GM18870 (cell line): ENCODE data around the gene KCND2.
"Not testable (repeated sequence)": the region's sequence is repeated elsewhere in the genome, so short reads cannot be mapped to it uniquely, and the experiment has no call there.

Experiments
- ATAC-seq: cut with Tn5 transposase; IDR thresholded peaks from one replicate; pipeline ENCODE4 v1.9.1; 2021; ENCODE audit warnings: moderate library complexity; ENCODE audit not compliant: unreplicated experiment

KCND2 gene

DNA sequence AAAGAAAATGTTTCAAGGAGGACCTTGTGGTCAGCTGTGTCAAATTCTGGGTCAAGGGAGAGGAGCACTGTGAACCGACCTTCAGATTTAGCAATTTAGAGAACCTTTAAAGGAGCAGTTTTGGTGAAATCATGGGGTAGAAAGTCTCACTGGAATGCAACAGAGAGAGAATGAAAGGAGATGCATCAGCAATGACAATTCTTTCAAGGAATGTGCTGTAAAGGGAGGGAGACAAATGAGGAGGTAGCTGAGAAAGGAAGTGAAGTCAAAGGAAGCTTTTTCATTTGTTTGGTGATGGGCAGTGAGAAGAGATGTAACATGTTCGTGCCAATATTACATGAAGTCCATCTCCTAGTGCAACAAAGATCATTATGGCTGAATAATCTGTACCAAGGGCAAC, 418.9 kb downstream of the KCND2 start:
- ATAC-seq, result no peak

DNA sequence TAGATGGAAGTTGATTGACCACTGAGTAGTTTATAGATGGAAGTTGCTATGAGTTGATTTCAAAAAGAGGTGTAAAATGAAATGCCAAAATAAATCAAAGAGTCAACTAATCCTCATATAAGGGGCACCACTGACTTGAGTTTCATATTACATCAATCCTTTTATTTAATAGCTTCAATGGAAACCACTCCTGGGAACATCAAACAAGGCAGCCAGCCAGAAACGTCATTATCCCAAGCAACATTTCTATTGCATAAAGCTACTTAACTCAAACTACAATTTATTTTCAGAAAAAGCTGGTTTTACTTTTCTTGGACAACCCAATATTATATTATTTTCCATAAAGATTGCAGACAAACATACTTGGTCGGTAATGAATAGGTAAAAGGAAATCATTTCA, 422.9 kb downstream of the KCND2 start:
- no peak for ATAC-seq

GRCh38 chr7:120700796-120701195, 427.8 kb downstream of the KCND2 start:
- ATAC-seq, result no peak

- ATAC-seq, result not testable (repeated sequence)
Observed at GRCh38 chr7:120702408-120702807, 429.4 kb downstream of the KCND2 start.

DNA sequence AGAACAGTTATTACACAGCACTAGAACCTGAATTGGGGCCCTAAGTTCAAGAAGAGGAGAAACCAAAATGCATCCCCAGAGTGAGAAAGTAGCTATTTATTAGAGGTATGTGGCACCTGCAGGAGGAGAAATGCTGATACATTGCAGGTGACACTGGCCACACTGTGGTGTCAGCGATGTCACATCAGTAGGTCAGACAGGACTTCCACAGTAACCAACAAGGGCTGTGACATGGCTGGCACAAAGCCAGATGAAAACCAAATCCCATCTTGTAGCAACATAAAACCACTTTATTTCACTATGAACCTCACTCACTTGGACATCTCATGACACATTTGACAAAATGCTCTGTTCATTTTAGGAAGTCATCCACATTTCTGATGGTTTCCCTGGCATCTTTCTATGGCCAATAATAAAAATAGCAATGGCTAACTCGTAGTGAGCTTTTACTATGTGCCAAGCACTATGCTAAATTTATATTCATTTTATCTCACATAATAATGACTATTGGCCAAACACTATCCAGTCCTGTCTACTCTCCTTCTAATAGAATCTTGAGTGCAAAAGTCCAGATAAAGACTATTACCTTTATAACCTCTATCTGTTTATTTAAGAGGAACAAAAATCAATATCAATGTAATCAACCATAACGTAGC, 430.7 kb downstream of the KCND2 start:
- ATAC-seq, result no peak

DNA sequence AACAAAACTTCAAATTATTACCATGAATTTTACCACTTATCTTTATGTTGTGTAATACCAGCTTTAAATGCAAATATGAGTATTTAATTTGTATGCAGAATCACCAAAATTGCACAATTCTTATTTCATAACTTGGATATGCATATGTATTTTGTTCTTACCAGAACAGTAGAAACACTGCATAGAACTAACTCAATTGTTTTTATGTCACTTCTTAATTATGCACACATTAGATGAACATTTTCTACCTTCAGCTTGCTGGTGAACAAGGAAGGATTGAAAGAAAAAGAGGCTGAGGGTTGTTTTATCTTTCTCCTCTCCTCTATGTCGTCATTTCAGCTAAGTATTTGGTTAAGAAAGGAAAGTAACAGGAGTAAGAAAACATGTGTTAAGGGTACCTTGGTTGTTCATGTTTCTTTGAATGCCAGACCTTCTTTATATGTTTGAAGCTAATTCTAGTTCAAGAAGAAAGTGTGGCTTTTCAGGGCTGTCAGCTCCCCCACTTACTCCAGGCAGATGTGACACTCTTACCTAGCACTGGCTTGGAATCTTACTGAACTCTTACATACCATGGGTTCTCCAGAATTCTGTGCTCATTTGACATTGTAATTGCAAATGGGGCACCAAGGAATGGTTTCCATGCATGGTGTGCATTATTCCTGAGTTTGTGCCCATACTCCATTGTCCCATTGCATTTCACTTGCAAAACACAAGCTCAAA, 436.4 kb downstream of the KCND2 start:
- ATAC-seq, result no peak

GRCh38 chr7:120709972-120710320, 437.0 kb downstream of the KCND2 start:
- no peak for ATAC-seq

DNA sequence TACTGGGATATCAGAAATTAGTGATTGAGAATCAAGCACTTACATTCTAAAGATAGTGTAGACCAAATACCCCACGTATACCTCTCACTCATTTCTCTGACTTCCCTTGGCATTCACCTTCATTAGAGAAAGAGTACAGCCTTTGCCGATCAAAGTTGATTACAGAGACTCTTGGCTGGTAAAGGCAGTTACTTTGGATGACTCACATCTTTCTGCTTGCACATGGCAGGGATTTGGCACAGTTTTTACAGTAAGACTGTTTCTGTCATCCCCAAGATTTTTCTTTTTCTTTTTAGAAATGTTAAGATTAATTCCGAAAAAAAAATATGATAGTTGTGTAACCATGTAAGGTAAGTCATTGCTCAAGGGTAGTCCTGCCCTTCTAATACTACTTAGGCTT, 442.0 kb downstream of the KCND2 start:
- ATAC-seq, result no peak

- ATAC-seq, result no peak
Observed at GRCh38 chr7:120716307-120716706, 443.3 kb downstream of the KCND2 start.

GRCh38 chr7:120717166-120717565, 444.2 kb downstream of the KCND2 start:
- no peak for ATAC-seq

DNA sequence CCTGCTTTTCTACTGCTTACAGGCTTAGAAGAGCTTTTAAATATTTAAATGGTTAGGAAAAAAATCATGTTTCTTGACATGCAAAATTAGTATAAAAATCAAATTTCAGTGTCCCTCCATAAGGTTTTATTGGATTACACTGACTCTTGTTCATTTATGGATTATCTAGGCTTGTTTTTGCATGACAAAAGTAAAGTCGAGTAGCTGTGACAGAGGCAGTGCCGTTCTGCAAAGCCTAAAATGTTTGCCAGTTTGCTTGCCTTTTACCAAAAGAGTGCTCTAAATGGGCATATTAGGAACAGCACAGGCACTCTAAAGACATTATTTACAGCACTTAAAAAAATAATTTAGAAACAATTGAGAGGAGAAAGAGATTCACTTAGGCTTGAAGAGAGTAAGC, 445.4 kb downstream of the KCND2 start:
- no peak for ATAC-seq

GRCh38 chr7:120720317-120720716, 447.3 kb downstream of the KCND2 start:
- ATAC-seq, result no peak

DNA sequence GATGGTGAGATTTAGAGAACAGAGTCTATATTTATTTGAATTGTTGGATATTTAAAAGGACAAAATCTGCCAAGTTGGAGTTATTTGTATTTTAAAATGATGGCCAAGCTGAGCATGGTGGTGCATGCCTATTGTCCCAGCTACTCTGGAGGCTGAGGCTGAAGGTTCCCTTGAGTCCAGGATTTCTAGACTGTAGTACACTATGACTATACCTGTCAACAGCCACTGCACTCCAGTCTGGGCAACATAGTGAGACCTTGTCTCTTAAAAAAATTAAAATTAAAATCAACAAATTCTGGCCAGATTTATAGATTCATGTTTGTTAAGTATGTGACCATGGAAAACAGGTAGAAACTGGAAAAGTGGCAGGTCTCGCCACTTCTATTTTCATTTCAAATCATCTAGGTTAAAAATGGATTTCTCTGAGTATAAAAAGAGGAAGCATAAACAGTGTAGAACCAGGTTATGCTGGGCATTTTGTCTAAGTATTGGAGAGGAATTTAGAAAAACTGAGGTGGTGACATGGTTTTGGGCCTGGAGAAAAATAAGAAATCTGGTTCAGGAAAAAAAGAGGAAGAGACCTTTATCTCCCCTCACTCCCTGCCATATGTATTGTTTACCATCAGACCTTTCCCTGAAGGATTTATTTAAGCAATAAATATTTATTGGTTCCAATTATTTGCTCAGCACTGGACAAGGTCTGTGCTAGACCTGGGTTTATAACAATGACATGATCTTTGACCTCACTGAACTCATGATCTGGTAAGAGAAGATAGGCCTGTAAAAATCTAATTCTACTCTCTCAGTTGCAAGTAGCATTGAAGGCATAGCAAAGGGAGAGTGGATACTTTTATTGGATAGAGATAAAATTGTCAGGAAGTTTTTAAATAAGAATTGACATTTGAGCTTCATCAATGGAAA, 450.8 kb downstream of the KCND2 start:
- no peak for ATAC-seq

DNA sequence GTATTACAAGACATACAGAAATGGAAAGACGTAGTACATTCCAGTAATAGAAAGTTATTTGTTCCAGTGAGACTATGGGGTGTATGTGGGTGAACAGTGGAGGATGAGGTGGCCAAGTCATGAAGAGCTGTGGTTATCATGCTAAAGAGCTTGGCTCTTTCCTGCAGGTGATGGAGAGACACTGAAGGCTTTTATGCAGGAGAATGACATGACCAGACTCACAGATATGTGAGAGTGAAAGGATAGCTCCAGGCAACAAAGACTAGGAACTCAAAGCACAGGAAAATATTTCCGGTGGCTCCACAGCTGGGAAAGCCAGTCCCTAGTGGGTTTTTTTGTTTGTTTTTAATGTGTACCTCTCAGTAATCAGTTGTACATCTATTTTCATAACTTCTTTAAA, 451.5 kb downstream of the KCND2 start:
- ATAC-seq, result no peak

- ATAC-seq, result no peak
Observed at GRCh38 chr7:120724955-120725354, 452.0 kb downstream of the KCND2 start.

- no peak for ATAC-seq
Observed at GRCh38 chr7:120725376-120726039, 452.5 kb downstream of the KCND2 start.

- ATAC-seq, result no peak
Observed at GRCh38 chr7:120729245-120729644, 456.3 kb downstream of the KCND2 start.

DNA sequence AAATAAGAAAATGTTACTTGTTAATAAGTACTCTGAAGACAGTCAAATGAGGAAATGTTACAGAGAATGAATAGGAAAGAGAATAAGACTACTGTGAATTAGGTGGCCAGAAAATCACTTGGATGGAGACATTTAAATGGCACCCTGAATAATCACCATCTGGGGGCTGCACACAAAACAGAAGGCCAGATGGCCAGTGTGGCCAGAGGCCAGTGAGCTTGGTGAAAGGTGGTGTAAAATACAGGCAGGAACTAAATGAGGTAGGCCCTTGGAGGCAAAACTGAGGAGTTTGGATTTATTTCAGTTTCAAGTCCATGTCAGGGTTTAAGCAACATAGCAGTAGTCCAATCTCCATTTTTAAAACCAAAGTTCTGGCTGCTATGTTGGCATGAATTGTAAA, 458.3 kb downstream of the KCND2 start:
- ATAC-seq, result no peak

DNA sequence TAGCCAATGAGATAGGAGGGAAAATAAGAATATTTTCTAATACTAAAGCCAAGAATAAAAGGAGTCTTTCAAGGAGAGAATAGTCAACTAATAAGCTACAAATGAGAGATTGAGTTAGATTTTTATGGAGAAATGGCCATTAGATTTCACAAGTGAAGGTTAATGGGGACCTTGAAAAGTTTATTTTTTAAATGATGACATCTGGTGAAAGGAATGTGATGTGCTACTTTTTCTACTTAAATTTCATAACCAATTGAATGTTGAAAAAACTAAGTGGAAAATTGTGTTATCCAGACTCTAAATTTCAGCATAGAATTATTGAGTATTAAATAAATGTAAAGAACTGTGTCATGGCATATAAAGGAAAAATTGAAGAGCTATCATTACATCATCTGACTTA, 459.3 kb downstream of the KCND2 start:
- no peak for ATAC-seq

DNA sequence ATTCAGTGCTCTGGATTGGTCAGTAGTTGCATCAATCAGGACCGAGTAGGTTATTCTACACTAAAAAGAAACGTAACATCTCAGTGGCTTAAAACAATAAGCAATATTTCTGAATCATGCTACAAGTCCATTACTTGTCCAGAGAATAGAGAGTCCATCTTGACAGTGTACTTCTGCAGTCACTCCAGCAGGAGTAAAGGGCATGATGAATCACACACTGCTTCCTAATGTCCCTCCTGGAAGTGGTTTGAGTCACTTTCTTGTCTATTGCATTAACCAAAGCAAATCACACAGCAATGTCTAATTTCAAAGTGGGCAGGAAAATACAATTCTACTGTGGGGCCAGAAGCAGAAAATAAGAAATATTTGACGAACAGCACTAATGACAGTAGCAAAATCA, 460.2 kb downstream of the KCND2 start:
- no peak for ATAC-seq

GRCh38 chr7:120733835-120734234, 460.9 kb downstream of the KCND2 start:
- ATAC-seq, result no peak
